Measurements from ENCODE around the gene APPBP2.

DNA sequence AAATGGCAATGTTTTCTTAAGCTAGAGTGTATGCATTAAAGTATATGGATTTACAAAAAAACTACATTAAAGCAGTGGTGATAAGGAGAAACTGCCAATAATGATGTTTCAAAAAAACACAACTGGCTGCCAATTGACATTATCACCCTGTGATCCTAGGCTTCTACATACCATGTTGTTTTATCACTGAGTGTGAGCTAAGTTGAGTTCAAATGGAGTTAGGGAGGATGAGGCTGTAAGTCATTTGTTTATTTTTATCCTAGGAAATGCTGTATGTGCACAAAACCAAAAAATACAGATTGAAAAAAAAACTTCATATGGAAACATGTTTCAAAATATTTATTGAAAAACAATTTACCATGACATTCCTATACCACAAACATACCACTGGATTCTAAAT is 80.9 kb downstream of the APPBP2 start:
- TF ChIP-seq CTCF (IDR thresholded peaks at IDR 0.05) (no peak), POLR2A (IDR thresholded peaks at IDR 0.05) (no peak)
